Measurements from ENCODE around the gene INTS14.
A peak's percentile ranks its signal among the peaks of the same experiment; 100 is the strongest.
"Not testable (repeated sequence)": the region's sequence is repeated elsewhere in the genome, so short reads cannot be mapped to it uniquely, and the experiment has no call there.

Gene INTS14

DNA sequence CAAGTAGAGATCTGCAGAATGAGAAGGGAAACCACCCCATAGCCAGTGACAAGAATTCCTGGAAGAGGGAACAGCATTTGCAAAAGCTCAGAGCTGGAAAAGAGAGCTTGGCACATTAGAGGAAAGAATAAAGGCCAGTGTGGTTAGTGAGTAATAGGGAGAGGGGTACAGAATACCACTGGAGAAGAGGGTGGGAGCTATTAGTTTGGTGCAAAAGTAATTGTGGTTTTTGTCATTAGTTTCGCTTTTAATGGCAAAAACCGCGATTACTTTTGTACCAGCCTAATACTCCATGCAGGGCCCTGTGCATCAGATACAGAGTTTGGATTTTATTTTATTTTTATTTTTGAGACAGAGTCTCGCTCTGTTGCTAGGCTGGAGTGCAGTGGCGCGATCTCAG, 20.6 kb upstream of the INTS14 start:
- no peak for DNase-seq (ENCODE audit: low read depth, low spot score)

DNA sequence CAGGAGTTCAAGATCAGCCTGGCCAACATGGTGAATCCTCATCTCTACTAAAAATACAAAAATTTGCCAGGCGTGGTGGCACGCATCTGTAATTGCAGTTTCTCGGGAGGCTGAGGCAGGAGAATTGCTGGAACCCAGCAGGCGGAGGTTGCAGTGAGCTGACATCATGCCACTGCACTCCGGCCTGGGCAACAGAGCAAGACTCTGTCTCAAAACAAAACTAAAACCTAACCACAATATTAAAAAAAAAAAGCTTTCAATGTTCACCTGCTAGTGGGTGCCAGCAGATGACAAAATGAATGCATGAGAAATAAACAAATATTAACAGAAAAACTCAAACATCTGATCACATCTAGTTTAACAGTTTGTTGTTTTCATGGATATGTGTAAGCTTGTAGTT, 19.8 kb upstream of the INTS14 start:
- no peak for DNase-seq (ENCODE audit: low read depth, low spot score)

DNA sequence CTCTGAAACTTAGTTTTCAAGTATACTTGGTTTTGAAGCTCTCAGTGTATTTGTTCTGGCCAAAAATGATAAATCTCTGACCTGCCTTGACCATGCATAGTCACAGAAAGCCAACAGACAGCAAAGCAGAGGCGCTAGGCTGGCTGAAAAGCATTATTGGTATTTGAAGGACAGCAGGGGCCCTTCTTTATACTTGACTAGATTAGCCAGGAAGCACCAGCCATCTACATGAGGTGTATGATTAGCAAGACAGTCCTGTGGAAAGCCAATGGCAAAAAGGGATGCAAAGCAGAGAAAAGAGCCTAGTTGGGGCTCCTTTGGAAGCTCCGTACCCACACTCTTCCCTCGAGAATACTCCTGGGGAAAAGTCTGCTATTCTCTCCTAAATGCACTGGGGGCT, 18.6 kb upstream of the INTS14 start:
- DNase-seq (ENCODE audit: low read depth, low spot score) = no peak

DNA sequence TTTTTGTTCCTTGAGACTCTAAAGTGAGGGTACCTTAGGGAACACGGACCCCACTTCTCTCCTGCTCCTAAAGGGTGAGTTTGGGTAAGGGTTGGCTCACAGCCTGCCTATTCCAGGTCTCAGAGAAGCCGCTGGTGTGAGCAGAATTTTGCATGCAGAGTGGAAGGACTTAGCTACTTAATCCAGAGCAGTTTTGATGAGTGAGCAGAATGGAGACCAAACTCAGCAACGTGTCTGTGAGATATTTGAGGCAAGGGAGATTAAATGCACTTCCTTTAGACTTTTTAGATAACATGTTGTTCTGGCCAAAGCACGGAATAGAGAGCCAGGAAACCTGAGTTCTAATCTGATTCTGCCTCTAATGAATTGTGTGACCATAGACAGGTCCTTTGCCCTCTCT, 15.9 kb upstream of the INTS14 start:
- DNase-seq (ENCODE audit: low read depth, low spot score) = no peak

DNA sequence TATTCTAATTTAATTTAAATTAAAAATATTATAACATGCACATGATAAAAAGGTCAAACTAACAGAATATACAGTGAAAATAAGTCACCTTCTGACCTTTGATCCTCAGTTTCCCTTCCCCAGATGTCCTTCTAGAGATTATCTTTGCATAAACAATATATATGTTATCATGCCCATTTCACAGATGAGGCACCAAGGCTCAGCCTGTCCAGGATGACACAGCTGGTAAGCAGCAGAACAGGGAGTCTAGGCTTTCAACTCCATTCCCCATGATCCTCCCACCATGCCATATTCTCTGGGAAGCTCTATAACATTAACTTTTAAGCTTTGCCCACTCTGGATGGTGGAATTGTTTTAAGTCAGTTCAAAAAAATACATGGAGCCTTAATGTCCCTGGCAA, 12.2 kb upstream of the INTS14 start:
- DNase-seq (ENCODE audit: low read depth, low spot score) = no peak

DNA sequence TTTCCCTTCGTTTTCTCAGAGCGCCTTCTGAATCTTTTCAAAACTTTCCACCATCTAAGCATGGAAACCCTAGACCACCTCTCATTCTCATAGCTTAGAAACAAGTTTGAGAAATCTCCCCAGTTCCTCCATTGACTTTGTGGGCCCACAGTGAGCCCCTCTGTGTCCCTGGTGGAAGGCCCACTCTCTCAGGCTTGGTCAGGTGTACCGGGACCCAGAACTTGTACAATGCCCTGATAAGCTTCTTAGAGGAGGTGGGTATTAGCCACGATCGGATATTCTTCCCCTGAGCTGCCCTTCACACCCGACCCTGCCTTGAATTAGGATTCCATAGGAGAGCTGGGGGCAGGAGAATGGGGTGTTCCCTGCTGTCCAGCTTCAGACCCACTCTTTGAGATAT, 10.7 kb upstream of the INTS14 start, which contains the start of gene SLC24A1:
TSS of gene SLC24A1 (plus strand) at position 301 of the 400 bp plus-strand sequence. CDS start 2,143 bp downstream, outside the sequence.
- DNase-seq (ENCODE audit: low read depth, low spot score) = no peak

DNA sequence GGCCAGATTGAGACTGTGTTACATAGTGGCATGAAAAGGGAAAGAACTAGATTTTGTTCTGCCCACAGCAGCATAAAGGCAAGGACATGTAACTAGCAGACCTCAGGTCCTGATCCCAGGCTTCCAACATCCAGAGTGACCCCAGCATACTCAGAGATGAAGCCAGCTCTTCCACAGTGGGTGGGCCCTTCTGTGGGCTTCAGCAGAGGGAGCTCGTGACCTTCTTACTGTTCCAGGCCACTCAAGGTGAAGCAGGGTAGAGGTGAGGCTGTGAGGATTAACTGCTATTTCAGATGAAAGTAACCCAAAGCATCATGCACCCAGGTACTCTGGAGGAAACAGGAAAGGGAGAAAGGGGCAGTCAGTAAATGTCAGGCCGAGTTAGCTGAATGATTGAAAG, 9.9 kb upstream of the INTS14 start:
- DNase-seq (ENCODE audit: low read depth, low spot score) = no peak

DNA sequence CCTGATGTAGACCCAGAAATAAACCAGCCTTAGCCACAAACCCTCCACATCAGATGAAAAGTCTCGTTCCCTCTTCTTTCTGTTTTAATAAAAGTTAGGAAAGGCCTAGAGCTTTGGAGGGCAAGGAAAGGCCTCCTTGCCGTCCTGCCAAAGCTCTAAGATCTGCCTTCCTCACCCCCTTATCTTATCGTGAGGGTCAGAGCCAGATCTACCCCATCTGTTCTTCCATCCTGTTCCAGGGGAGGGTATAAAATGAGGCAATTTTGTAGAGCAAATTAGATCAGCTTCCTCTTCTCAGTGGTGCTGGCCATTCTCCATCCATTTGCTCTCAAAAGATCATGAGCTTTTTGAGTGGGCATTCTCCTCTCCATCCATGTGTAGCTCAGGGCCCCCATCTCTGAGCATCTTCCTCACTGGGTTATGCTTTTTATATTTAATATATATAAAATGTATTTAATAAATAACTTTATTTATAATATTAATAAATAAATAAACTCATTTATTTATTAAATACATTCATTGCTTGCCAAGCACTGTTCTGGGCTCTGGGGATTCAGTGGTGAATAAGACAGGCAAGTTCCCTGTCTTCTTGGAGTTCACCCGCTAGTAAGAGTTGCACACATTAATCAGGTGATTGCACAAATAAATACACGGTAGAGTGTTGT, 8.8 kb upstream of the INTS14 start:
- no peak for DNase-seq (ENCODE audit: low read depth, low spot score)

DNA sequence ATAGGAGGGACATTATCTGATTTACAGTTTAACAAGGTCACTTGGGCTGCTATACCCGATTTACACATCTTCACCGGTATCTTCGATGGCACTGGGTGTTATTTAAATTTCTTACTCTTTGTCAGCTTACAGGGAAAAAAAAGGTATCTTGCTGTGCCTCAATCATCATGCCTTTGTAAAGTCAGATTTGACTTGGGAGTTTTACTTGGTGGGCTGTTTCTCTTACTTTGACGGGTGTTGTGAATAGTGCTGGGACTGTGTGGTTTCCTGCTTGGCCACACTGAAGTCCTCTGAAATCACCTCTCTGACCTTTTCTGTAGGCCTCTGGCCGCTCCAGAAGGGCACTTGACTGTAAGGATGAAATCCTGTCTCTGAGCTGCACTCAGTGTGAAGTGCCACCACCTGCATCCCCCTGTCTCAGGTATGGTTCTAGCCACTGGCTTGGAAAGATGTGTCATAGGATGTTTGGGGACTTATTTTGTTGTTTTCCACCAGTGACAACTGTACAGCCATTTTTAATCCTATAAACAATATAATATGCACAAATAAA, 7.7 kb upstream of the INTS14 start:
- DNase-seq (ENCODE audit: low read depth, low spot score) = no peak

DNA sequence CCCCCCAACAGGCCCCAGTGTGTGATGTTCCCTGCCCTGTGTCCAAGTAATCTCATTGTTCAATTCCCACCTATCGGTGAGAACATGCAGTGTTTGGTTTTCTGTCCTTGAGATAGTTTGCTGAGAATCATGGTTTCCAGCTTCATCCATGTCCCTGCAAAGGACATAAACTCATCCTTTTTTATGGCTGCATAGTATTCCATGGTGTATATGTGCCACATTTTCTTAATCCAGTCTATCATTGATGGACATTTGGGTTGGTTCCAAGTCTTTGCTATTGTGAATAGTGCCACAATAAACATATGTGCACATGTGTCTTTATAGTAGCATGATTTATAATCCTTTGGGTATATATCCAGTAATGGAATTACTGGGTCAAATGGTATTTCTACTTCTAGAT, 5.0 kb upstream of the INTS14 start:
- not testable (repeated sequence) for DNase-seq (ENCODE audit: low read depth, low spot score)

DNA sequence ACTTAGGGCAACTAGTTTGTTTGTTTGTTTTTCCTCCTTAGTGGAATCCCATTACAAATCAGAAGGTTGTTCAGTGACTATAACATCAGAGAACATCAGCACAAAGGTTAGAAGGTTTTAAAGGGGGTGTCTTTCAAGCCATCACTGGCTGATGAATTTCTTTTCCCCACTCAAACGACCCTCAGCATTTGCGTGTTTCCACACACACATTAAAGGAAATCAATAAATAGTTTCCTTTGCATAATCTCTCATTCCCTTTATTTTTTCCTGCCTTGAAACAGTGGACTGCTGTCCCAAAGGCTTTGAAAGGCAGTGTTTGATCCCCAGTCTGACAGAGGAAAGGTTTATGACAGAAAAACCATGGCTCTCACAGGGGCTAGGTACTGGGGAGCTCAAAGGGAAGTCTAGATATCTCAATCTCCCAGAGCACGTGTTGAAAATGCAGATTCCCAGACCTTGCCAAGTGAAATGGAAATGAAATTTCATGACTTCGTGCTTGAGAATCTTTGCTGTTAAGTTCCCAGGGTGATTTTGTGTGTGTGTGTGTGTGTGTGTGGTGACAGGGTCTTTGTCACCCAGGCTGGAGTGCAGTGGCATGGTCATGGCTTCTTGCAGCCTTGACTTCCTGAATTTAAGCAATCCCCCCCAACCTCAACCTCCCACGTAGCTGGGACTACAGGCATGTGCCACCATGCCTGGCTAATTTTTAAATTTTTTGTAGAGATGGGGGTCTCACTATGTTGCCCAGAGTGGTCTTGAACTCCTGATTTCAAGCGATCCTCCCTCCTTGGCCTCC, 2.2 kb upstream of the INTS14 start:
- DNase-seq (ENCODE audit: low read depth, low spot score) = no peak

DNA sequence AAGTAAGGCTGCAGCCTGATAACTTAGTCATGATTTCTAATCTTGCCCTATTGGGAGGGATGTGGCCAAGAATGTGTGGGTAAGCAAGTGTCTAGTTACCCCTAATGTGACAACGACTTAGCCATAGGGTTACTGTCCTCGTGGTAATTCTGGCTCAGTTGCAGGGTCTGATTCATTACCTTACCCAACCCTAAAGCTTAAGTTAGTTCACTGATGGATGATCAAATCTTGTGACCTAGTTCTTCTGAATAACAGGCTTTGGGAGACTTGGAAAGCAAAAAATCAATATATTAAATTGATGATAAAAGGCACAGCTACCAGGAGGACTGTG, 1.6 kb upstream of the INTS14 start:
- no peak for DNase-seq (ENCODE audit: low read depth, low spot score)

DNA sequence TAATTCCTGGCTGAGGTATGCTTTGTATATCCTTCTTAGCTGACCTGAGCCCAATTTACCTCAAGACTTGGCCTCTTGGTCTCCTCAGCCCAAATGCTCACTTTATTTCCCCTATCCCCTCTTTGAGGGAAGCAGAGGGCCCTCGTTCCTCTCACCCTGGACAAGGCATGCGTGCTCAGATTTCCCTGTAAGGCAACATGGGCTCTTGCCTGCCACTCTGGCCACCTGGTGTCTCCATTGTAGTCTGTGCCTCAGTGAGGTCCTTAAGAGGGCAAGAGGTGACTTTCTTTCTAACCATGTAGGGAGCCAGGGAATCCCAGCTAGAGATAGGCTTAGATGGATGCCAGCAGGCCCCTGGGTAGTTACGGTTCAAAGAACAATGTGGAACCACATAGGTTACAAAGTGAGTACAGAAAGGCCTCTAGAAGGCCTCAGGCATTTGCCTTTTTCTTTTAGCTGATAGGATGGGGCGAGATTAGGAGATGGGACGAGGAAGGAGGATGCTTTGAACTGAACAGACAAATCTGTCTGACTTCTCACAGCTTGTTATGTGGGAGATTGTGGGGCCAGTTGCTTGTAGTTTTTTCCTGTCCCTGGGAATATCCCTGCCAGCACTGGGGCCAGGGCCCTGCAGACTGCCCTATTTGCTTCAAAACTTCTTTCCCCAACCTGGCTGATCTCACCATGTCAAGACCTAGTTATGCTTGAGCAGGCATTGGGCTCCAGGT, 1.1 kb upstream of the INTS14 start:
- DNase-seq (ENCODE audit: low read depth, low spot score) = peak; percentile 18

DNA sequence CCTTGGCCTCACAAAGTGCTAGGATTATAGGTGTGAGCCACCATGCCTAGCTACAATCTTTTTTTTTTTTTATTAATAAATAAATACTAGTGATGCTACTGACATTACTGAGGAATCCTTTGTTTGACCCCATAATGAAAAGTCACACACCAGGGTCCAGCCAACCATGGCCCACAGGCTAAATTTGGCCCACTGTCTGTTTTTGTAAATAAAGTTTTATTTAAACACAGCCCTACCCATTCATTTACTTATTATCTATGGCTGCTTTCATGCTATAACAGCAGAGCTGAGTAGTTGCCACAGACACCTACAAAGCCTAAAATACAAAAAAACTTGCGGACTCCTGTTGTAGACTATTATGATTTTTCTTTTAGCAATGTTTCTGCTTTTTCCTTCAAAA, 7.4 kb downstream of the INTS14 start:
- no peak for DNase-seq (ENCODE audit: low read depth, low spot score)

DNA sequence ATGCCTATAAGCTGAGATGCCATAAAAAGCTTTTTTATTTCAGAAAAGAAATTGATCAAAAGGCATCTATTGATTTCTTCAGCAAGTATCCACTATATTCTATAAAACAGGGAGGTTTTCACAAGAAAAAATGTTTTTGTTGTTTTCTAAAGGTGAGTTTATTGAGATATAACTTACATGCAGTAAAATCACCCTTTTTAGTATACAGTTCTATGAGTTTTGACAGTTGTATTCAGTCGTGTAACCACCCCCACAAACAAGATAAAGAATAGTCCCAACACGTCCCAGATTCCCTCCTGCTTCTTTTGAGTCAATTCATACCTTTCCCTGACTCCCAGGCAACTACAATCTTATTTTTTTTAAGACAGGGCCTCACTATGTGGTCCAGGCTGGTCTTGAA, 7.8 kb downstream of the INTS14 start:
- DNase-seq (ENCODE audit: low read depth, low spot score) = no peak

DNA sequence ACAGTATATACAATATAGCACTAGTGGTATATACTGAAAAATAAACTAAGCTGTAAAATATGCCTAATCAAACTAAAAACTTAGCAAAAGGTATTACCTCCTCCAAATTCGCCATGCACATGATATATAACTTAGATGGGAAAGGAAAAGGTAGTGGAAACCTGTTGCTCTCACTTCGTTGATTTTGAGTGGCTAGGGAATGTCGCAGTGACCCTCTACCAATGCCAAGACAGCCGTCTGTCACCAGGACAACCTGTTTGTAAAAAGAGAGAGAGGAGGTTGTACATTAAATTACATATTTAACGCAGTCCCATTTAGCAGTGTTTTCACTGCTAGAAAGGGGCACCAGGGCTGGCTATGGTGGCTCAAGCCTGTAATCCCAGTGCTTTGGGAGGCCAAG, 11.3 kb downstream of the INTS14 start:
- DNase-seq (ENCODE audit: low read depth, low spot score) = no peak

DNA sequence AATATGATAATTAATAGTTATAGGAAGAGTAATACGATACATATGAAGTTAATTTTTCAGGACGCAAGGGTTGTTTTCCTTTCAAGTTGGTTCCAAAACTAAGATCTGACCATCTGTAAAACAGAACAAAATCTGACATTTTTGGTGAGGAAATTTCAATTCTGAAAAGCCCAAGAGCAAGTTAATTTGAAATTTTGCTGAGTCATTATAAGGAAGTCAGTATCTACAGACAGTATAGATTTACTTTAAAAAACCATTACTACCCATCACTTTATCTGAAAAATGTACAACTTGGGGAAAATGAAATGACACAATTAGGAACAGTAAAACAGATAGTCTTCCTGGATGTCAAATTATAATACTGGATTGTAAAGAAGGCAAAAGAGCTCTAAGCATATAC, 12.5 kb downstream of the INTS14 start:
- no peak for DNase-seq (ENCODE audit: low read depth, low spot score)

DNA sequence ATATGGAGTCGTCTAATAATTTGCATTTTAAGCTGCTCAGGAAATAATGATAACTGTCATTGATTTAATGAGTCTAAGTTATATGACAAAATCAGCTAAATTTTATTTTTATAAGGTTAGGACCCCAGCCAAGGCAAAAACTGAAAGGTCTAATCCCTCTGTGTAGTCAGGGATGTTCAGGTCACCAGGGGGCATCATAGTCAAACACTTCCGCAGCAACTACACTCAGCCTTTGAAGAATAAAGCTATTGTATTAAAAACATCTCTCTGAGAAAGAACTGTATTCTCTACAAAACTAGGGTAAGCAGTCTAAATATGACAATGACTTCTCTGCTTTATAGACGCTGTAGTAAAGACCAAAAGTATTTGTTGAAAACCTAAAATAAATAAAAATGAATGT, 15.0 kb downstream of the INTS14 start:
- DNase-seq (ENCODE audit: low read depth, low spot score) = no peak

DNA sequence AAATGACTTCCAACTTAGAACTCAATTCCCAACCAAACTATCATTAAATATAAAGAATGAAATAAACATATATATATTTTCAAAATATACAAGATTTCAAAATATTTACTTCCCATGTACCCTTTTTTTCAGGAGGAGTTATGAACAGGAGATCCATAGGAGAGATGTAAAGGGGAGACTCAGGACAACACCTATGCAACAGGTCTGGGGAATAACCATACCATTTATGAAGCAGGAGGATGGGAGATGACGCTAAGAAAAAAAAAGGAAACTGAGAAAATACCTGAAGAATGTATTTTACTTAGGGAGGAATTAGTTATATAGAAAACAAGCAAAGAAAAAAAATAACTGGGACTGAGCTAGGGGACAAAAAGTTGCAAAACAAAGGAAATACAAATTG, 23.8 kb downstream of the INTS14 start:
- DNase-seq (ENCODE audit: low read depth, low spot score) = no peak

DNA sequence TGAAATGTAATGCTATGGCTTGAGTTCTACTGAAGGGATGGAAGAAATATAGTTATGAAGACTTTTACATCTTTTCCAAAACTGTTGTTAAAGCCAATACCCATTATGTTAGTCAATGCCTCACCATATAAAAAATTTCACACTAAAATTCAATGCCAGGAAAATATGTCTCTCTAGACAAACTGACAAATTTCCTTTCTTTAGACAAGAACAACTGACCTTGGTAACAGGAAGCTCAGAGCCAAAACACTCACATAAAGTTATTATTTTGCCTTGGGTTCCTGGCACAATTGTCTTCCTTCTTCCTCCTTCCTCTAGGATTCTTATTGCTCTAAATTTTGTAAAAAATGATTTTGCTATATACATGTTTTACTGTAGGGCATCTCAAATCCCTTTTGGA, 26.7 kb downstream of the INTS14 start:
- no peak for DNase-seq (ENCODE audit: low read depth, low spot score)

DNA sequence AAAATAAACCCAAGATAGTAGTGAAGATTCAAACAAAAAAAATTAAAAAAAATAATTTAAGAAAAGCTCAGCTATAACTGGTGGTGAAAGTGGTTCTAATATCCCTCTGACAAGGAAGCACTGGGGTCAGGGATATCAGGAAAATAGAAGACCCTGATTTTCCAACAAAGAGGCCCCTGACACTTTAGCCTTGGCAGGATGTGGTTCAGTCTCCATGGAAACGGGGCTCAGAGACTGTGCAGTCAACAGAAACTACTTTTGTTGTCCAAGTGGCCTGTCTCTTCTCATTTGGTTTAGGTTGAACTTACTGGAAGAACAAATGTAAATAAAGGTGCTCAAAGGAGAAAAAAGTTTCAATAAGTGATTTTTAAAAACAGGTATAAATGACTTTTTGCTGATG, 27.2 kb downstream of the INTS14 start:
- no peak for DNase-seq (ENCODE audit: low read depth, low spot score)

DNA sequence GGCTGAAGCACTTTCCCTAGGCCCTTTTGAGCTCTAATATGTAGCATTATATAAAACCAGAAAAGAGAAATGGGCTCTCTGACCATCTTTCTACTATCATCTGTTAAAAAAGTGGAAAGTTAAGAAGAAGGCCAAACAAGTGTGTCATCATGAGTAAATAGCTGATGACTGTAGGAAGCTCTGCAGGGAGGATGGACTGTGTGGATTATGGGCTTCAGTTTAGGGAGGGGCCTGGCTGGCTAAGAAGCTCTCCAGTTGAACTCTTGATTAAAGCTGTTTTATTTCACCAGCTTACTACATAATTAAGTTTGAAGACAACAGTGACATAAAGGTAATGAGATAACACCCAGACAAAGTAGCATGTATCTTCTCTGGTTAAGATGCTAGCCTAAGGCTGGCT, 30.6 kb downstream of the INTS14 start:
- no peak for DNase-seq (ENCODE audit: low read depth, low spot score)

DNA sequence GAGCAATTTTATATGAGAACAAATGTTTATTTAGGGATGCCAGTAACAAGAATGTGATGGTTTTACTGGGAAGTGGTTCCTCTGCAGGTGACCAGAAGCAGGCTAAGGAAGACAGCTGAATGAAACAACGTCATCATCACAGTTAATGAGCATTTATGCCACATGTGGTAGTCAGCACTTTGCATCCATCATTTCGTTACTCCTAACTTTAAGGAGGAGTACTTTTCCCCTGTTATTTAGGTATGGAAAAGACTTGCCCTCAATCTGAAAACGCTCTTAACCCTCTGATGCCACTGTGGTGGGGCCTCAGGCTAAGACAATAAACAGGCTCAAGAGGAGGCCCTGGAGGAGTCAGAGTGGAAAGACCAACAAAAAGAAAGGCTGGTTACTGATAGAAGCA, 31.2 kb downstream of the INTS14 start:
- peak; percentile 13 for DNase-seq (ENCODE audit: low read depth, low spot score)

Data from ELF-1 (cell line).